H1 (cell line): Measurements from ENCODE around the gene CNOT6. TPM values are rescaled to one million over a fixed set of nuclear protein-coding genes. Genes with fewer than 3 reads are reported as not detected.
A peak's percentile ranks its signal among the peaks of the same experiment; 100 is the strongest.

Experiments used
- ASH2L ChIP-seq: fragments of 200-600, 300-600 bp; sonication (generic); IDR thresholded peaks from one replicate; pipeline ENCODE4 v1.7.1; 2017; ENCODE audit warnings: low read length
- CREB1 ChIP-seq: IDR thresholded peaks from 2 replicates; pipeline ENCODE4 v1.6.1; 2012; ENCODE audit warnings: inconsistent platforms
- CTCF ChIP-seq, 3 experiments: IDR thresholded peaks; 1 replicate in 2 of 3; 2 replicates in 1 of 3; pipeline versions ENCODE4 v1.5.1 to v1.6.1; 2011; ENCODE audit warnings: low read length in 3 of 3, mild to moderate bottlenecking in 3 of 3, inconsistent platforms in 2 of 3, low read depth in 1 of 3, moderate library complexity in 1 of 3; ENCODE audit not compliant: insufficient read depth in 1 of 3; ENCODE audit errors: control extremely low read depth in 1 of 3
- EP300 ChIP-seq, 2 experiments: IDR thresholded peaks; 1 replicate in 1 of 2; 2 replicates in 1 of 2; pipeline ENCODE4 v1.6.1; 2011 to 2012; ENCODE audit warnings: low read depth in 2 of 2, low read length in 2 of 2, mild to moderate bottlenecking in 2 of 2, borderline replicate concordance in 1 of 2, inconsistent platforms in 1 of 2, moderate library complexity in 1 of 2
- RBBP5 ChIP-seq: IDR thresholded peaks from 2 replicates; pipeline ENCODE4 v1.7.1; 2012; ENCODE audit warnings: low read depth, mild to moderate bottlenecking, inconsistent platforms, low read length, moderate library complexity, borderline replicate concordance
- SIX5 ChIP-seq: IDR thresholded peaks from 2 replicates; pipeline ENCODE4 v1.6.1; 2011; ENCODE audit warnings: mild to moderate bottlenecking, low read depth, low read length
- polyA plus RNA-seq, 7 experiments: library from polyadenylated mRNA; depleted of rRNA in 3 of 7; stranded (reverse) in 5 of 7; unstranded in 2 of 7; fragments of >200 nt in 5 of 7; fragments of 200-250 nt in 2 of 7; gene quantifications; 1 replicate in 5 of 7; 2 replicates in 1 of 7; 4 replicates in 1 of 7; pipeline versions ENCODE4 v1.2.1 to v1.2.3, GENCODE V29; 2011 to 2013; ENCODE audit warnings: missing spikeins in 2 of 7, mixed read lengths in 2 of 7
- total RNA-seq: library from RNA; stranded (reverse); fragmentation: NEBNext Ultra II Directional; extraction: Animal tissue kit (Norgen Biotek cat#: 25700); gene quantifications from 2 replicates; pipeline ENCODE4 v1.2.1, GENCODE V29; 2021

Gene CNOT6
- total and polyA plus RNA-seq, 2 of the 8 experiments (the other 6 are each of a cell fraction or from before 2014, with no cell fraction given), result 10.7 to 45.4 TPM

- TF ChIP-seq ASH2L, result no peak
- no peak for TF ChIP-seq EP300 (IDR thresholded peaks at IDR 0.05; ENCODE audit: borderline replicate concordance in 1 of 2, low read depth in 2 of 2, low read length in 2 of 2)
- TF ChIP-seq RBBP5, result no peak
- TF ChIP-seq CREB1, result 0 out of 2 replicates have a peak, but pooled peaks have one; percentile 16
- no peak for TF ChIP-seq SIX5
- peak in 2 of 3 experiments; percentile 88 to 93; a peak in 3 of 4 replicates for TF ChIP-seq CTCF (IDR thresholded peaks at IDR 0.05; ENCODE audit: control extremely low read depth in 1 of 3, insufficient read depth in 1 of 3, low read depth in 1 of 3, low read length in 3 of 3)
These were observed 23.1 kb upstream of the CNOT6 start (continued) for GRCh38 chr5:180470966-180471582.
